SKM-1 (cell line): ENCODE measurements around the gene TNFAIP8L3.

Experiments
- DNase-seq: peaks from one replicate; lab custom pipeline; 2025; ENCODE audit not compliant: unreplicated experiment; lab: John Stamatoyannopoulos, UW

Gene TNFAIP8L3

GRCh38 chr15:51117270-51117669 lies 22.6 kb upstream of the TNFAIP8L3 start:
- DNase-seq = no peak

GRCh38 chr15:51114437-51115119 lies 19.9 kb upstream of the TNFAIP8L3 start:
- DNase-seq = no peak

GRCh38 chr15:51112078-51112477 lies 17.4 kb upstream of the TNFAIP8L3 start:
- DNase-seq = no peak

GRCh38 chr15:51111061-51111460 lies 16.4 kb upstream of the TNFAIP8L3 start:
- DNase-seq = no peak

- DNase-seq = no peak
These were observed 15.5 kb upstream of the TNFAIP8L3 start for GRCh38 chr15:51110171-51110570.

- no peak for DNase-seq
These were observed 14.3 kb upstream of the TNFAIP8L3 start for GRCh38 chr15:51108933-51109550.

GRCh38 chr15:51107612-51108011 lies 12.9 kb upstream of the TNFAIP8L3 start:
- DNase-seq = no peak

GRCh38 chr15:51106481-51106880 lies 11.8 kb upstream of the TNFAIP8L3 start:
- DNase-seq = no peak

- no peak for DNase-seq
These were observed 10.8 kb upstream of the TNFAIP8L3 start for GRCh38 chr15:51105430-51106016.

GRCh38 chr15:51104512-51104911 lies 9.8 kb upstream of the TNFAIP8L3 start:
- DNase-seq = no peak

- DNase-seq = no peak
These were observed 8.6 kb upstream of the TNFAIP8L3 start for GRCh38 chr15:51103330-51103729.

- no peak for DNase-seq
These were observed 6.2 kb upstream of the TNFAIP8L3 start for GRCh38 chr15:51100785-51101489.

- no peak for DNase-seq
These were observed 4.5 kb upstream of the TNFAIP8L3 start for GRCh38 chr15:51099185-51099584.

GRCh38 chr15:51098331-51098619 lies 3.6 kb upstream of the TNFAIP8L3 start:
- DNase-seq = no peak

- peak; percentile 77 for DNase-seq
These were observed 3.0 kb upstream of the TNFAIP8L3 start for GRCh38 chr15:51097553-51098330.

GRCh38 chr15:51096976-51097375 lies 2.3 kb upstream of the TNFAIP8L3 start:
- DNase-seq = no peak

- DNase-seq = no peak
These were observed 1.1 kb upstream of the TNFAIP8L3 start for GRCh38 chr15:51095681-51096331.

GRCh38 chr15:51093839-51094605 lies 684 bp downstream of the TNFAIP8L3 start:
- DNase-seq = peak; percentile 33

GRCh38 chr15:51093488-51093838 lies 1.2 kb downstream of the TNFAIP8L3 start:
- DNase-seq = no peak

- DNase-seq = no peak
These were observed 2.1 kb downstream of the TNFAIP8L3 start for GRCh38 chr15:51092480-51093040.
